MM.1S (cell line): ENCODE results near the gene FAM83G.

Source experiments
- DNase-seq: peaks from one replicate; pipeline ENCODE4 v3.0.0-alpha.2; 2015
- H2AFZ ChIP-seq: fragments of 300-600 bp; sonication (generic); 2 replicates; pipeline ENCODE4 v1.6.0; 2016; ENCODE audit warnings: antibody characterized with exemption, low read length
- H3F3A ChIP-seq: fragments of 300-600 bp; sonication (generic); 2 replicates; pipeline ENCODE4 v1.6.1; 2016; ENCODE audit warnings: mild to moderate bottlenecking, antibody characterized with exemption, low read length, moderate library complexity, mixed read lengths; ENCODE audit not compliant: insufficient read depth
- H3K27ac ChIP-seq: fragments of 300-600 bp; sonication (generic); 2 replicates; pipeline ENCODE4 v1.5.1; 2016; ENCODE audit warnings: mild to moderate bottlenecking, low read length
- H3K27me3 ChIP-seq: fragments of 300-600 bp; sonication (generic); replicated peaks from 2 replicates; pipeline ENCODE4 v1.6.0; 2016; ENCODE audit warnings: low read length; ENCODE audit not compliant: insufficient read depth
- H3K36me3 ChIP-seq: fragments of 300-600 bp; sonication (generic); replicated peaks from 2 replicates; pipeline ENCODE4 v1.6.1; 2016; ENCODE audit warnings: mild to moderate bottlenecking, low read length, mixed read lengths; ENCODE audit not compliant: insufficient read depth
- H3K4me1 ChIP-seq: fragments of 300-600 bp; sonication (generic); 2 replicates; pipeline ENCODE4 v1.6.1; 2016; ENCODE audit warnings: low read length, mixed read lengths
- H3K4me2 ChIP-seq: fragments of 300-600 bp; sonication (generic); 2 replicates; pipeline ENCODE4 v1.6.0; 2016; ENCODE audit warnings: low read depth, low read length
- H3K4me3 ChIP-seq: fragments of 300-600 bp; sonication (generic); 2 replicates; pipeline ENCODE4 v1.5.1; 2016; ENCODE audit warnings: low read length, mixed read lengths
- H3K79me2 ChIP-seq: fragments of 300-600 bp; sonication (generic); 2 replicates; pipeline ENCODE4 v1.6.1; 2016; ENCODE audit warnings: mixed run types, low read length, mixed read lengths
- H3K9ac ChIP-seq: fragments of 300-600 bp; sonication (generic); 2 replicates; pipeline ENCODE4 v1.6.1; 2016; ENCODE audit warnings: low read length, mixed read lengths
- H3K9me2 ChIP-seq: fragments of 300-600 bp; sonication (generic); replicated peaks from 2 replicates; pipeline ENCODE4 v1.6.1; 2016; ENCODE audit warnings: mild to moderate bottlenecking, low read length, mixed read lengths; ENCODE audit not compliant: insufficient read depth
- H3K9me3 ChIP-seq: fragments of 300-600 bp; sonication (generic); replicated peaks from 2 replicates; pipeline ENCODE4 v1.6.1; 2016; ENCODE audit warnings: mild to moderate bottlenecking, low read length, mixed read lengths; ENCODE audit not compliant: insufficient read depth
- H4K20me1 ChIP-seq: fragments of 300-600 bp; sonication (generic); 2 replicates; pipeline ENCODE4 v1.6.1; 2016; ENCODE audit warnings: mild to moderate bottlenecking, low read length, moderate library complexity, mixed read lengths; ENCODE audit not compliant: insufficient read depth
- EZH2 ChIP-seq: fragments of 300-600 bp; sonication (generic); optimal IDR thresholded peaks from 2 replicates; pipeline ENCODE3; 2017; ENCODE audit warnings: low read depth, mild to moderate bottlenecking, antibody characterized with exemption, low read length, mixed read lengths
- EZH2phosphoT487 ChIP-seq: fragments of 300-600 bp; sonication (generic); IDR thresholded peaks from 2 replicates; pipeline ENCODE4 v1.6.1; 2018; ENCODE audit warnings: antibody characterized with exemption, low read length
- TF ChIP-seq, protein P1 (sequence below): fragments of 300-600 bp; sonication (generic); IDR thresholded peaks from 2 replicates; pipeline ENCODE4 v1.5.1; 2016; ENCODE audit warnings: antibody characterized with exemption, low read length, mixed read lengths

Gene FAM83G

DNA sequence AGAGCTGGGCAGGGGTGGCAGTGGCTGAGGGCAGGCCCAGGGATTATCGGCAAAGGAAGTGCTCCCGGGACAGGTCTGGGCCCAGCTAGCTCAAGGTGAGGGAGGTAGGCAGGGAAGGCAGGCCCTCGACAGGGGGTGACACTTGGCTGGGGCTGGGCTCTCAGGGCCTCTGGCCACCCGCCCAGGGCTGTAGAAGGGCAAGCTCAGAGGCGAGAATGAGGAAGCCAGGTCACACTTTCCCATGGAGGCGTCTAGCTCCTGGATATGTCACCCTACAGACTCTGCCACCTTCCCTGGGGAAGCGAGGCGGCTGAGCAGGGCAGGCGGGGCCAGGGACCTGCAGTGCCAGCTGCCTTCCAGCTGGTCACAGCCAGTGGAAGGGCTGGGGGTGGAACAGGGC lies 19.1 kb downstream of the FAM83G start:
- no peaks in the 10 kb centered on the region for H3K9me3 ChIP-seq
- H4K20me1 ChIP-seq, result no peaks in the 10 kb centered on the region
- H3K9me2 ChIP-seq, result no peaks in the 10 kb centered on the region

DNA sequence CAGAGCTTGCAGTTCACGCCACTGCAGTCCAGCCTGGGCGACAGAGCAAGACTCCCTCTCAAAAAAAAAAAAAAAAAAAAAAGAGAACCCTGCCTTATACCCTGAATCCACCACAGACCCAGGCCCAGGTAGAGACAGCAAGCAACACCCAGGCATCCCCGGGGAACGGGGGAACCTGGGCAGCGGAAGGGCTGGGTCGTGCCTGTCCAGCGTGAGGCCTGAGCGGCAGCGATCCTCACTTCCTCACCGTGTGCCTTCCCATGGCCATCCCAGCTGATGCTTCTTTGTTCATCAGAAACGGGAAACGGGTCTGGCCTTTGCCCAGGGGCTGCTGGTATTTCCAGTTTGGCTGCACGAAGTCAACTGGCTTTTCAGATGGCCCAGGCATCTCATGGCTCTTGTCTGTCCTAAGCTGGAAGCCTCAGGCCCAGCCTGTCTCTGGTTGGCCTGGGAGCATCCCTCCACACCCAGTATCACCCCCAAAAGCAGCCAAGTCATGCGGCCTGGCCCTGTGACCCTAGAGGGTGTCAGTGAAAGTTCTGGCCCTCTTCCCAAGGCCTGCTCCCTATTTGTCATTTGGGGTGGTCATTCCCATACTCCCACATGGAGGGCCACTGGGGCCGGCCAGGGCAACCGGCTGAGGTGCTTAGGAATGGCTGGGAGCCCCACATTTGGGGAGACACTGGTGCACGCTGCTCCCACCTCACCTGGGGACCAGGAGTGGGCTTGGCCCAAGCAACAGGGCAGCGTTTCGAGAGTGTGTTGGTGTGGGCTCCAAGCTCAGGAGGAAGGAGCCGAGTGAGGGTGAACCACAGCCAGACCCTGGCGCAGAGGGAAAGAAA lies 20.1 kb downstream of the FAM83G start:
- DNase-seq, result no peak
- no peak overlapping the region for H3K9ac ChIP-seq
- H3K79me2 ChIP-seq, result no peaks in the 10 kb centered on the region
- no peaks in the 10 kb centered on the region for H4K20me1 ChIP-seq
- H2AFZ ChIP-seq, result no peak overlapping the region
- no peak for TF ChIP-seq EZH2phosphoT487
- TF ChIP-seq, protein P1, sequence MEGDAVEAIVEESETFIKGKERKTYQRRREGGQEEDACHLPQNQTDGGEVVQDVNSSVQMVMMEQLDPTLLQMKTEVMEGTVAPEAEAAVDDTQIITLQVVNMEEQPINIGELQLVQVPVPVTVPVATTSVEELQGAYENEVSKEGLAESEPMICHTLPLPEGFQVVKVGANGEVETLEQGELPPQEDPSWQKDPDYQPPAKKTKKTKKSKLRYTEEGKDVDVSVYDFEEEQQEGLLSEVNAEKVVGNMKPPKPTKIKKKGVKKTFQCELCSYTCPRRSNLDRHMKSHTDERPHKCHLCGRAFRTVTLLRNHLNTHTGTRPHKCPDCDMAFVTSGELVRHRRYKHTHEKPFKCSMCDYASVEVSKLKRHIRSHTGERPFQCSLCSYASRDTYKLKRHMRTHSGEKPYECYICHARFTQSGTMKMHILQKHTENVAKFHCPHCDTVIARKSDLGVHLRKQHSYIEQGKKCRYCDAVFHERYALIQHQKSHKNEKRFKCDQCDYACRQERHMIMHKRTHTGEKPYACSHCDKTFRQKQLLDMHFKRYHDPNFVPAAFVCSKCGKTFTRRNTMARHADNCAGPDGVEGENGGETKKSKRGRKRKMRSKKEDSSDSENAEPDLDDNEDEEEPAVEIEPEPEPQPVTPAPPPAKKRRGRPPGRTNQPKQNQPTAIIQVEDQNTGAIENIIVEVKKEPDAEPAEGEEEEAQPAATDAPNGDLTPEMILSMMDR, result no peak
- TF ChIP-seq EZH2, result no peak
- H3F3A ChIP-seq, result no peaks in the 10 kb centered on the region
- H3K4me2 ChIP-seq, result no peak overlapping the region
- no peaks in the 10 kb centered on the region for H3K27me3 ChIP-seq
- H3K4me1 ChIP-seq, result no peaks in the 10 kb centered on the region
- no peak overlapping the region for H3K27ac ChIP-seq
- no peaks in the 10 kb centered on the region for H3K9me3 ChIP-seq
- H3K36me3 ChIP-seq, result no peaks in the 10 kb centered on the region
- H3K9me2 ChIP-seq, result no peaks in the 10 kb centered on the region
- H3K4me3 ChIP-seq, result no peak overlapping the region

More for the DNA sequence above, 19.1 kb downstream of the FAM83G start:
- peaks cover 7% of the 10 kb centered on the region; the same call in 1 of the 2 replicates for H3K79me2 ChIP-seq
- TF ChIP-seq EZH2phosphoT487, result no peak
- no peak for TF ChIP-seq EZH2
- TF ChIP-seq, protein P1, result no peak
- no peaks in the 10 kb centered on the region for H3K36me3 ChIP-seq
- H2AFZ ChIP-seq, result no peak overlapping the region
- no peak overlapping the region for H3K9ac ChIP-seq
- no peak overlapping the region for H3K4me2 ChIP-seq
- H3K4me1 ChIP-seq, result no peaks in the 10 kb centered on the region
- H3K27me3 ChIP-seq, result no peaks in the 10 kb centered on the region
- no peak for DNase-seq
- no peak overlapping the region for H3K27ac ChIP-seq
- no peaks in the 10 kb centered on the region for H3F3A ChIP-seq
- no peak overlapping the region for H3K4me3 ChIP-seq

DNA sequence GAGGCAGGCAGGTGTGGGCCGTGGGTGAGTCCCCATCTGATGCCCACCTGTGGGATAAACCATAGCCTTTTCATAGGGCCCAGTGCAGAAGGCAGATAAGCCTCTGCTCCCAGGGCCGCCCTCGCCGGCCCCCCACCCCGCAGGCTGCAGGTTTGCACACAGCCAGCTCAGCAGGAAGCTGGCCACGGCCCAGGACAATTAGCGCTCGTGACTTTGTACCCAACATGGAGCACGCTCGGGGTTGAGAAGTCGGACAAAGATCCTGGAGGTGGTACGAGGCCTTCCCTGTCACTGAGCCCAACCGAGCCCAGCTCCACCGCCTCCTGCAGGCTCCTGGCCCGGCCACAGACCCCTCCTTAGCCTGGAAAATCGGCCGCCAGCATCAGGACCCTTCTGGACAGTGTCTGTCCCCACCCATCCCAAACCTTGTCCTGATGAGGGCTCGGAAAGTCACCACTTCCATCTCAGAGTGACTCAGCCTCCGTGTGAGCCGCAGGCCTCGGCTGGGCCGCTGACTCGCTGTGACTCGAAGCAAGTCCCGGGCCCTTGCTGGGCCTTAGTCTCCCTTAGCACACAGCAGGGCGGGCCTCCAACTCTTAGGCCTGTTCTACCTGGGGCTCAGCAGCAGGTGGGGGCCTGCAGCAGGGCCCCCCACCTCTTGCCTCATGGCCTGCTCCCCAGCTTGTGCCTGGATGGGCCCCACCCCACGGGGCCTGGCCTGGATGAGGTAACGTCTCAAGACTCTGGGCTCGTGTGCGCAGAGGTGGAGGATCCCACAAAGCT lies 22.7 kb downstream of the FAM83G start:
- Histone ChIP-seq H3F3A (no peaks in the 10 kb centered on the region), H3K27me3 (no peaks in the 10 kb centered on the region), H3K4me2 (no peak overlapping the region), H3K9me2 (no peaks in the 10 kb centered on the region), H2AFZ (no peak overlapping the region), H3K9me3 (no peaks in the 10 kb centered on the region), H3K4me1 (no peaks in the 10 kb centered on the region), H3K79me2 (no peaks in the 10 kb centered on the region), H3K27ac (no peak overlapping the region), H3K9ac (no peak overlapping the region), H3K36me3 (no peaks in the 10 kb centered on the region), H3K4me3 (no peak overlapping the region), H4K20me1 (no peaks in the 10 kb centered on the region)
- TF ChIP-seq EZH2 (no peak), EZH2phosphoT487 (no peak)
- TF ChIP-seq, protein P1, result no peak
- no peak for DNase-seq
